Naive B cell (primary cell): Measurements from ENCODE around the gene PTPRG. TPM values are rescaled to one million over a fixed set of nuclear protein-coding genes. Genes with fewer than 3 reads are reported as not detected.

Experiments used
- ATAC-seq, 2 donors: fragments of 150-1000 bp; cut with Tn5 transposase; 2 replicates each; pipeline ENCODE4 v1.10.0; 2021; ENCODE audit warnings: low read depth in 2 of 2, mild to moderate bottlenecking in 2 of 2, moderate library complexity in 2 of 2
- DNase-seq: peaks from one replicate; pipeline ENCODE4 v3.0.0; 2022
- H3K27ac Mint-ChIP-seq, 6 donors: one replicate each; pipeline ENCODE4 v1.8.0; 2020 to 2022; ENCODE audit warnings: mild to moderate bottlenecking in 6 of 6, mixed read lengths in 6 of 6, moderate library complexity in 5 of 6, inconsistent platforms in 2 of 6
- H3K27me3 Mint-ChIP-seq, 3 donors: one replicate each; pipeline ENCODE4 v1.8.0; 2021 to 2022; ENCODE audit warnings: mixed read lengths in 3 of 3, mild to moderate bottlenecking in 1 of 3
- H3K36me3 Mint-ChIP-seq, 2 donors: one replicate each; pipeline ENCODE4 v1.8.0; 2020 to 2022; ENCODE audit warnings: mixed read lengths in 2 of 2, inconsistent platforms in 1 of 2, mild to moderate bottlenecking in 1 of 2
- H3K4me1 Mint-ChIP-seq, 3 donors: one replicate each; pipeline ENCODE4 v1.8.0; 2020 to 2022; ENCODE audit warnings: mixed read lengths in 3 of 3, inconsistent platforms in 1 of 3, mild to moderate bottlenecking in 1 of 3, moderate library complexity in 1 of 3
- H3K4me3 Mint-ChIP-seq, 8 donors: one replicate each; pipeline ENCODE4 v1.8.0; 2020 to 2022; ENCODE audit warnings: mild to moderate bottlenecking in 8 of 8, mixed read lengths in 8 of 8, moderate library complexity in 8 of 8, inconsistent platforms in 2 of 8
- H3K9me3 Mint-ChIP-seq, 7 donors: one replicate each; pipeline ENCODE4 v1.8.0; 2020 to 2022; ENCODE audit warnings: mixed read lengths in 7 of 7, mild to moderate bottlenecking in 5 of 7, inconsistent platforms in 2 of 7, moderate library complexity in 1 of 7
- polyA plus RNA-seq, 6 donors: library from polyadenylated mRNA; unstranded; fragments of 300-500 nt; fragmentation: Illumina TruSeq; gene quantifications; one replicate each; pipeline ENCODE4 v1.2.3, GENCODE V29; 2021; ENCODE audit warnings: low read depth in 6 of 6

PTPRG gene
- polyA plus RNA-seq, 6 donors from 2014 or later, result 0.05 to 0.20 (median 0.10) TPM; not detected in 1

- no peaks in the 10 kb centered on the region for H3K4me1 Mint-ChIP-seq
- no peak for ATAC-seq
- H3K27ac Mint-ChIP-seq, result no peak overlapping the region
- peaks cover 0 to 3% (median 0%) of the 10 kb centered on the region in 7 donors for H3K9me3 Mint-ChIP-seq
- no peaks in the 10 kb centered on the region for H3K36me3 Mint-ChIP-seq
- no peak for DNase-seq
- peaks cover 0 to 5% (median 5%) of the 10 kb centered on the region in 3 donors for H3K27me3 Mint-ChIP-seq
- H3K4me3 Mint-ChIP-seq, result no peak overlapping the region
Observed at GRCh38 chr3:62281726-62282125, 720.4 kb downstream of the PTPRG start.

GRCh38 chr3:62284442-62284841, 723.1 kb downstream of the PTPRG start:
- H3K36me3 Mint-ChIP-seq, result no peaks in the 10 kb centered on the region
- no peak overlapping the region for H3K27ac Mint-ChIP-seq
- H3K4me3 Mint-ChIP-seq, result no peak overlapping the region
- H3K9me3 Mint-ChIP-seq, result peaks cover 0 to 3% (median 0%) of the 10 kb centered on the region in 7 donors
- ATAC-seq, result no peak
- peaks cover 0 to 11% (median 0%) of the 10 kb centered on the region in 3 donors for H3K4me1 Mint-ChIP-seq
- peaks cover 0 to 5% (median 0%) of the 10 kb centered on the region in 3 donors for H3K27me3 Mint-ChIP-seq
- no peak for DNase-seq

GRCh38 chr3:62287392-62287927, 726.1 kb downstream of the PTPRG start:
- Mint-ChIP-seq H3K9me3 (peaks cover 0 to 3% (median 0%) of the 10 kb centered on the region in 7 donors), H3K27ac (no peak overlapping the region), H3K4me1 (peaks cover 0 to 11% (median 0%) of the 10 kb centered on the region in 3 donors), H3K4me3 (no peak overlapping the region), H3K27me3 (peaks cover 0 to 5% (median 5%) of the 10 kb centered on the region in 3 donors), H3K36me3 (no peaks in the 10 kb centered on the region)
- DNase-seq, result no peak
- peak in 1 of 2 donors; percentile 13 for ATAC-seq

- ATAC-seq (no peak), DNase-seq (no peak)
- Mint-ChIP-seq H3K27ac (no peak overlapping the region), H3K4me3 (no peak overlapping the region), H3K36me3 (no peaks in the 10 kb centered on the region), H3K9me3 (no peaks in the 10 kb centered on the region), H3K4me1 (peaks cover 0 to 11% (median 0%) of the 10 kb centered on the region in 3 donors), H3K27me3 (peaks cover 0 to 5% (median 5%) of the 10 kb centered on the region in 3 donors)
Observed at GRCh38 chr3:62289922-62290321, 728.6 kb downstream of the PTPRG start.

- Mint-ChIP-seq H3K27ac (no peak overlapping the region), H3K27me3 (peaks cover 0 to 12% (median 5%) of the 10 kb centered on the region in 3 donors), H3K4me3 (no peak overlapping the region), H3K9me3 (peaks cover 0 to 2% (median 0%) of the 10 kb centered on the region in 7 donors), H3K4me1 (no peaks in the 10 kb centered on the region), H3K36me3 (no peaks in the 10 kb centered on the region)
- no peak for ATAC-seq
- DNase-seq, result no peak
Observed at GRCh38 chr3:62293051-62293780, 731.8 kb downstream of the PTPRG start.

GRCh38 chr3:62295571-62295970, 734.2 kb downstream of the PTPRG start:
- Mint-ChIP-seq H3K4me1 (no peaks in the 10 kb centered on the region), H3K27me3 (peaks cover 0 to 14% (median 5%) of the 10 kb centered on the region in 3 donors), H3K36me3 (no peaks in the 10 kb centered on the region), H3K4me3 (no peak overlapping the region), H3K27ac (no peak overlapping the region), H3K9me3 (peaks cover 0 to 2% (median 0%) of the 10 kb centered on the region in 7 donors)
- ATAC-seq, result no peak
- no peak for DNase-seq

GRCh38 chr3:62300617-62301016, 739.2 kb downstream of the PTPRG start:
- no peak for DNase-seq
- no peak overlapping the region for H3K27ac Mint-ChIP-seq
- peaks cover 0 to 11% of the 10 kb centered on the region in 2 donors for H3K36me3 Mint-ChIP-seq
- no peak overlapping the region for H3K4me3 Mint-ChIP-seq
- H3K4me1 Mint-ChIP-seq, result no peaks in the 10 kb centered on the region
- peaks cover 0 to 10% (median 0%) of the 10 kb centered on the region in 3 donors for H3K27me3 Mint-ChIP-seq
- no peak for ATAC-seq
- peaks cover 11 to 29% (median 16%) of the 10 kb centered on the region in 7 donors for H3K9me3 Mint-ChIP-seq

GRCh38 chr3:62312201-62312600, 750.8 kb downstream of the PTPRG start:
- no peak overlapping the region for H3K27ac Mint-ChIP-seq
- H3K9me3 Mint-ChIP-seq, result peaks cover 0 to 6% (median 0%) of the 10 kb centered on the region in 7 donors
- no peaks in the 10 kb centered on the region for H3K4me1 Mint-ChIP-seq
- DNase-seq (no peak), ATAC-seq (no peak)
- no peaks in the 10 kb centered on the region for H3K36me3 Mint-ChIP-seq
- peaks cover 6 to 19% (median 15%) of the 10 kb centered on the region in 3 donors for H3K27me3 Mint-ChIP-seq
- H3K4me3 Mint-ChIP-seq, result no peak overlapping the region

GRCh38 chr3:62316525-62316924, 755.2 kb downstream of the PTPRG start:
- Mint-ChIP-seq H3K36me3 (peaks cover 0 to 8% of the 10 kb centered on the region in 2 donors), H3K4me1 (peaks cover 6 to 12% (median 7%) of the 10 kb centered on the region in 3 donors), H3K27ac (no peak overlapping the region), H3K27me3 (peaks cover 38 to 47% (median 44%) of the 10 kb centered on the region in 3 donors), H3K9me3 (peaks cover 3 to 32% (median 12%) of the 10 kb centered on the region in 7 donors), H3K4me3 (no peak overlapping the region)
- DNase-seq (no peak), ATAC-seq (no peak)

GRCh38 chr3:62318365-62318751, 757.0 kb downstream of the PTPRG start:
- peaks cover 6 to 12% (median 7%) of the 10 kb centered on the region in 3 donors for H3K4me1 Mint-ChIP-seq
- H3K9me3 Mint-ChIP-seq, result peaks cover 3 to 32% (median 12%) of the 10 kb centered on the region in 7 donors
- ATAC-seq (no peak), DNase-seq (no peak)
- H3K27ac Mint-ChIP-seq, result no peak overlapping the region
- H3K4me3 Mint-ChIP-seq, result peak overlapping the region in 6 of 8 donors; percentile 14 to 93 (median 84)
- peaks cover 38 to 47% (median 43%) of the 10 kb centered on the region in 3 donors for H3K27me3 Mint-ChIP-seq
- H3K36me3 Mint-ChIP-seq, result peaks cover 0 to 8% of the 10 kb centered on the region in 2 donors

- ATAC-seq, result peak; percentile 66 to 71
- Mint-ChIP-seq H3K9me3 (peaks cover 3 to 32% (median 12%) of the 10 kb centered on the region in 7 donors), H3K4me1 (peaks cover 6 to 12% (median 7%) of the 10 kb centered on the region in 3 donors), H3K27ac (peak overlapping the region in 3 of 6 donors; percentile 37 to 47 (median 46)), H3K36me3 (peaks cover 0 to 8% of the 10 kb centered on the region in 2 donors), H3K4me3 (peak overlapping the region; percentile 74 to 93 (median 86)), H3K27me3 (peaks cover 38 to 47% (median 43%) of the 10 kb centered on the region in 3 donors)
- DNase-seq, result peak; percentile 0
Observed at GRCh38 chr3:62318752-62319569, 757.6 kb downstream of the PTPRG start.

GRCh38 chr3:62319570-62320243, 758.3 kb downstream of the PTPRG start:
- no peak for ATAC-seq
- H3K36me3 Mint-ChIP-seq, result peaks cover 0 to 8% of the 10 kb centered on the region in 2 donors
- H3K27me3 Mint-ChIP-seq, result peaks cover 38 to 46% (median 41%) of the 10 kb centered on the region in 3 donors
- H3K4me3 Mint-ChIP-seq, result peak overlapping the region in 6 of 8 donors; percentile 74 to 93 (median 86)
- H3K9me3 Mint-ChIP-seq, result peaks cover 3 to 32% (median 12%) of the 10 kb centered on the region in 7 donors
- DNase-seq, result no peak
- H3K27ac Mint-ChIP-seq, result no peak overlapping the region
- peaks cover 6 to 12% (median 7%) of the 10 kb centered on the region in 3 donors for H3K4me1 Mint-ChIP-seq
